ENCODE measurements around the gene EGFLAM. TPM values are rescaled to one million over a fixed set of nuclear protein-coding genes. Genes with fewer than 3 reads are reported as not detected.

Gene EGFLAM
- total RNA-seq, 1 donor from 2014 or later: 2.1 TPM

DNA sequence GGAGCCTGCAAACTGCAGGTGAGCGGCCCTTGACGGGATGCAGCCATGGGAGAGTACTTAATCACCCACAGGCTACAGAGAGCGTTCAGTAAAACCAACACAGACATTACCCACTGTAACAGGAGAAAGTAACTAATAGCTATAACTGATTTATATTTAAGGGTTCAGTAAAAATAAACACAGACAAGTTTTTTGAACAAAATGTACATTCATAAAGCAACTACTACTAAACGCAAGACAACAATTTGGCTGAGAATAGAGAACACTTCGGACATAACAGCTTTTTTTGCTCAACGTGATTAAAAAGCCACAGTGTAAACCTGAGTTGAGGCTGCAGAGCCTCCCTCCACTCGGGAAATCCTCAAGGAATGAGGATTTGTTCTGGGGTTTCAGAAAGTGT is 236.4 kb downstream of the EGFLAM start:
- TF ChIP-seq, protein P1, sequence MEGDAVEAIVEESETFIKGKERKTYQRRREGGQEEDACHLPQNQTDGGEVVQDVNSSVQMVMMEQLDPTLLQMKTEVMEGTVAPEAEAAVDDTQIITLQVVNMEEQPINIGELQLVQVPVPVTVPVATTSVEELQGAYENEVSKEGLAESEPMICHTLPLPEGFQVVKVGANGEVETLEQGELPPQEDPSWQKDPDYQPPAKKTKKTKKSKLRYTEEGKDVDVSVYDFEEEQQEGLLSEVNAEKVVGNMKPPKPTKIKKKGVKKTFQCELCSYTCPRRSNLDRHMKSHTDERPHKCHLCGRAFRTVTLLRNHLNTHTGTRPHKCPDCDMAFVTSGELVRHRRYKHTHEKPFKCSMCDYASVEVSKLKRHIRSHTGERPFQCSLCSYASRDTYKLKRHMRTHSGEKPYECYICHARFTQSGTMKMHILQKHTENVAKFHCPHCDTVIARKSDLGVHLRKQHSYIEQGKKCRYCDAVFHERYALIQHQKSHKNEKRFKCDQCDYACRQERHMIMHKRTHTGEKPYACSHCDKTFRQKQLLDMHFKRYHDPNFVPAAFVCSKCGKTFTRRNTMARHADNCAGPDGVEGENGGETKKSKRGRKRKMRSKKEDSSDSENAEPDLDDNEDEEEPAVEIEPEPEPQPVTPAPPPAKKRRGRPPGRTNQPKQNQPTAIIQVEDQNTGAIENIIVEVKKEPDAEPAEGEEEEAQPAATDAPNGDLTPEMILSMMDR (IDR thresholded peaks at IDR 0.05): no peak
- no peak overlapping the region for H3K27ac ChIP-seq
- intact Hi-C loops (cut with DNase I): no loop called here
- no peaks in the 10 kb centered on the region for H3K9me3 ChIP-seq
- H3K4me1 ChIP-seq: no peaks in the 10 kb centered on the region
- DNase-seq: no peak
- H3K36me3 ChIP-seq: peaks cover 71% of the 10 kb centered on the region
- no peak for ATAC-seq
- H3K27me3 ChIP-seq: no peaks in the 10 kb centered on the region
- H3K4me3 ChIP-seq: no peak overlapping the region

DNA sequence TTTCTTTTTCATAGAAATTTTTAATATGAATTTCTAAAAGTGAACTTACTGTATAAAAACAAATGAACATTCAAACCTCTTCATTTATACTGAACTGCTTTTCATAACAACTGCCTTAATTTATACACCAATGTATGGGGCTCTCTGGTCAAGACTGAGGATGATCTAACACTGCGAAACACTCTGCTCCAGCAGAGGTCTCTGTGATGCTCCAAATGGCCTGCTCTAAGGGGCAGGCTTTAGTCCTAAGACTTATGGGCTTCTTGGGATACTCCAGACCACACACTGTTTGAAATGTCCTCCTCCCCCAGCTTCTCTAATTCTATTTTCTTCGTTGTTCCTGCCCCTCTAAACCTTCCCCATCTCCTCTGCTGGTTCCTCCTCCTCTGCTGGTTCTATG is 239.6 kb downstream of the EGFLAM start:
- no peaks in the 10 kb centered on the region for H3K27me3 ChIP-seq
- no peaks in the 10 kb centered on the region for H3K4me1 ChIP-seq
- TF ChIP-seq, protein P1 (IDR thresholded peaks at IDR 0.05): no peak
- no peak overlapping the region for H3K4me3 ChIP-seq
- peaks cover 59% of the 10 kb centered on the region for H3K36me3 ChIP-seq
- ATAC-seq (peak; percentile 59), DNase-seq (no peak)
- no peaks in the 10 kb centered on the region for H3K9me3 ChIP-seq
- no peak overlapping the region for H3K27ac ChIP-seq
- intact Hi-C loops (cut with DNase I): no loop called here

DNA sequence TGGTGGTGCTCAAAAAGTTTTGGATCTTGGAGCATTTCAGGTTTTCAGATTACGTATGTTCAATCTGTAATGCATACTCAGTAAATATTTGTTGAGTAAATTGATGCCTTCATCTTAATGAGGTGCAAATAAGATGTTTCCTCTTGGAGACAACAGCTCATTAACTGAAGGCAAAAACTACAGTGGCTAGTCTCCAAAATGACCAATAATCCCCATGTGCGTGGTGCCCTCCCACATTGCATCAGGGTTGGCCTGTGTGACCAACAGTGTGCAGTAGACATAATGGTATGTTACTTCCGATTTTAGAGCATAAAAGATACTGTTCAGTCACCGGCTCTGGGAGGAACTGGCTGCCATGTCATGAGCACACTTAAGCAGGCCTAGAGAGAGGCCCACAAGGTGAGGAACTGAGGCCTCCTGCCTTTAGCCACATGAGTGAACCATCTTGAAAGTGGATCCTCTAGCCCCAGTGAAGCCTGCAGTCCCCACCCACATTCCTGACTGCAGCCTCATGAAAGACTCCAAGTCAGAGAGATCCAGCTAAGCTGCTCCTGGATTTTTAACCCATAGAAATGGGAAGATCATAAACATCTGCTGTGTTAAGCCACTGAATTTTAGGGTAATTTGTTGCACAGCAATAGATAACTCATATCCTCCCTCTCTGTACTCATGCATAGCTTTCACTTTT is 242.4 kb downstream of the EGFLAM start:
- no peak for ATAC-seq
- intact Hi-C loops (cut with DNase I): no loop called here
- H3K4me3 ChIP-seq: no peak overlapping the region
- H3K36me3 ChIP-seq: peaks cover 48% of the 10 kb centered on the region
- TF ChIP-seq, protein P1 (IDR thresholded peaks at IDR 0.05): no peak
- DNase-seq: no peak
- H3K27me3 ChIP-seq: no peaks in the 10 kb centered on the region
- H3K4me1 ChIP-seq: no peaks in the 10 kb centered on the region
- no peaks in the 10 kb centered on the region for H3K9me3 ChIP-seq
- H3K27ac ChIP-seq: no peak overlapping the region

DNA sequence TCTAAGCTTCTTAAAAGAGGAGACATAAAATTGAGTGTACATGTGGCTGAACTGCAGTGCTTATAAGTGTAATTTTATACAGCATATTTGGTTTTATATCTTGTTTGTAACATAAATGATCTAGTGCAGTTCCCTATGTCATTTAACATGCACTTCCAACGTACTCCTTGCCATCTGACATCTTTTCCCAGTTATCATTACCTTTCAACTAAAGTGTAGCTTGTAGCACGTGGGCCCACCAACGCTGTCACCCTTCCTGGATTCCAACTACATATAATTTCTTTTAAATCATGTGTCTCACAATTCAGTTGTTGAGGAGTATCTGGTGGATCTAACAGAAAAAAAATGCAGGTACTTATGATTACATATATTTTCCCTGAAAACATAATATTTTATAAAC is 247.9 kb downstream of the EGFLAM start:
- Histone ChIP-seq H3K27ac (no peak overlapping the region), H3K4me3 (no peak overlapping the region), H3K4me1 (no peaks in the 10 kb centered on the region), H3K9me3 (no peaks in the 10 kb centered on the region), H3K27me3 (no peaks in the 10 kb centered on the region), H3K36me3 (peaks cover 51% of the 10 kb centered on the region)
- no peak for ATAC-seq
- DNase-seq: no peak
- intact Hi-C loops (cut with DNase I): no loop called here
- TF ChIP-seq, protein P1 (IDR thresholded peaks at IDR 0.05): no peak

DNA sequence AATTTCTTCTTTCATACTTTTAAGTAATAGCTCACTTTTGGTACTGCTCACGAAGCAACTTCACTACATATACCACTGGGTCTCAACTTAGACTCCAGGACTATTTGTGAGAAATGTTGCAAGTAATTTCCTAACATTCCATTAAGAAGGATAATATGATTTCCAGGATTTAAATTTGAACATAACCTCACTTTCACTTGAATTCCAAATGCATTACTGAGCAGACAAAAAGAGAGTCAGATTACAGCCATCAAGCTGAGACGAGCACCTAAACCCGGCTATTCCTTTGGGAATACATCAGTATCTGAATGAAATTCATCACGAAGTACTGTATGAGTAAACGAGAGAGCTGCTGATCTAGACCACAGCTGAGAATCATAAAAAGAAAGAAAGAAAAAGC is 250.8 kb downstream of the EGFLAM start:
- Histone ChIP-seq H3K9me3 (no peaks in the 10 kb centered on the region), H3K36me3 (peaks cover 56% of the 10 kb centered on the region), H3K27me3 (no peaks in the 10 kb centered on the region), H3K27ac (no peak overlapping the region), H3K4me1 (no peaks in the 10 kb centered on the region), H3K4me3 (no peak overlapping the region)
- ATAC-seq (no peak), DNase-seq (no peak)
- TF ChIP-seq, protein P1 (IDR thresholded peaks at IDR 0.05): no peak
- intact Hi-C loops (cut with DNase I): no loop called here
